ENCODE results near the gene B4GALNT1.

Gene B4GALNT1

DNA sequence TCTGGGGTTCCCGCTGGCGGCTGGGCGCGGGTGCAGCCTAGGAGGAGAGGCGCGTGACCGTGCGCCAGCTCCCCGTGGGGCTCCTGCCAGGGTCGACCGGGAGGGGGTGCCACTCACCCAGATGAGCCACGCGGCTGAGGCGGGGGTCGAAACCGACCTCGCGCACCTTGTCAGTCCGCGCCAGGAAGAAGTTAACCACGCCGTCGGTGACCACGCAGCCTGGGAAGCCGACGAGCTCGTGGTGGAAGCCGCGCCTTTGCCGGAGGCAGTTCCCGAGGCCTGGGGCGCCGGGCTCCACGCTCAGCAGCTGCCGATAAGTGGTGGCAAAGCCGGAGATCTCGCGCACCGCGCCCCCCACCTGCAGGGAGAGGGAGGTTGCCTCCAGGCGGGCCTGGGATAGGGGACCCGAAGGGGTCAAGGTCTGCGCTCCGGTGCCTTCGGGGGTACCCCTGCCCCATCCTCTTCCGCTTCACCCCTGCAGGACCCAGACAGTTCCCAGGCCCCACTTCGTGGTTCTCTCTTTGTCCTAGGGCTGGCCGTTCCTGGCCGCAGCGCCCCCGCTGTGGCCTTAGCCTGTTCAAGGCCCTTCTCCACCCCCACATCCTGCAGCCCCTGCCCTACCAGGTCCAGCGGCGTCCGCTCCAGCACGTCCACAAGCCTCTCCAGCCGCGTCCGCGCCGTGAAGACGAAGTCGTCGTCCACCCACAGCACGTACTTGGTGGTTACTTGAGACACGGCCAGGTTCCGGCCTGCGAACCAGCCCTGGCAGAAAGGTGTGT lies 5.3 kb downstream of the B4GALNT1 start:
- Mint-ChIP-seq H3K36me3 (no peaks in the 10 kb centered on the region), H3K4me1 (peaks cover 30% of the 10 kb centered on the region), H3K9me3 (no peaks in the 10 kb centered on the region), H3K4me3 (peak overlapping the region; percentile 29), H3K27ac (no peak overlapping the region)
- DNase-seq (ENCODE audit: low spot score in 2 of 2) (peak in 1 of 2 donors; percentile 52), ATAC-seq (peak; percentile 46)

DNA sequence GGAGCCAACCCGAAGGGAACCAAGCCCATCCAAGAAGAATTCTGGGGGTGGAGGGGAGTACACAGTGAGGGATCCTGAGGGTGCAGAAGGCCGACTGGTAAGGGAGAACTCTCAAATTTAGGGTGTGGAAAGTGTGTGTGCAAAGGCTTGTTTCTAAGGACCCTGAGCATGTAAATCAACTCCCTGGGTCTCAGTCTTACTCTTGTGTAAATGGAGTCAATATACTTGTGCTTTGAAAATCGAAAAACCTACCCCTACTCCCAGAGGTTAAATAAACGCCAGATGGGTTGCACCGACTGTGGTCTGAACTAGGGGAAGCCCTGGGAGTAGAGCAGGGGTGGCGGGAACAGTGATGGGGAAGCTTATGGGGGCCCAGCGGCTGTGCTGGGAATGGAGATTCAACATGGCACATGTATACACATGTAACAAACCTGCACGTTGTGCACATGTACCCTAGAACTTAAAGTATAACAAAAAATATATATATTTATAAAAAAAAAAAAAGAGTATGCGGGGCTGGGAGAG lies 6.0 kb downstream of the B4GALNT1 start:
- ATAC-seq: no peak

DNA sequence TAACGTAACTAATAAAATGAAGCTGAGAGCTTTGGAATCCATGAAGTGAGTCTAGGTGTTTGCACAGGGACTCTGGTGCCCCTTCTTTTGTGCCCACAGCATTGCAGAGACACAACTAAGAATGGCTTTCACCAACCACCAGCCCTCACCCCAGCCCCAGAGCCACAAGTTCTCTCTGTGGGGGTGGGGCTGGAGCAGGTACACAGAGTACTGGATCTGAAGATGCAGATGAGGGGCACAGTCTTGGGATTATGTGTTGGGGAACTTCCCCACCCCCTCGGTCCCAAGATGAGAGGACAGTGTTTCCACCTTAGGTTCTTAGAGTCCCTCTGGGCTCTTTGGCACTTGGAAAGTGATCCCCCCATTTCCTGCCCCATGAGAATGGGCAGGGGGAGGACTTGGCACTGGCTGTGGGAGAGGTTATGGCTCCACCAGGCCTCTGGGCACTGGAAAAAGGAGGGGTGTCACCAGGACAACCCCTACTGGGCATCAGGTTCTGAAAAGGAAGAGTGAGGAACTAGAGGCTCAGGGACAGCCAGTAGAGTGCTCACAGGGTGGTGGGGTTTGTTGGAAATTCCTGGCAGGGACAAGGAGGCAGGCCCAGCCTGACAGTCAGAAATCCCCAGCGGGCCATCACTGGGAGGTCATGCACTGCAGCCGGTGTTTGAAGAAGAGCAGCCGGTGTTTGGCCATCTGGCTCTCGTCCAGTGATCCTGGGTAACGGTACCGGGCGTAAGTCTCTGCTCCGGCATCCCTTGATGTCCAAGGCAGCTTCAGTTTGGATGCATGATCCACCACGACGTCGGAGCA lies 6.7 kb downstream of the B4GALNT1 start:
- ATAC-seq: no peak
- Mint-ChIP-seq H3K4me1 (peaks cover 31% of the 10 kb centered on the region), H3K27ac (no peak overlapping the region), H3K4me3 (no peak overlapping the region), H3K36me3 (no peaks in the 10 kb centered on the region), H3K9me3 (no peaks in the 10 kb centered on the region)
- DNase-seq (ENCODE audit: low spot score in 2 of 2): peak in 1 of 2 donors; percentile 45

More for the DNA sequence above, 6.0 kb downstream of the B4GALNT1 start:
- no peaks in the 10 kb centered on the region for H3K9me3 Mint-ChIP-seq
- H3K27ac Mint-ChIP-seq: no peak overlapping the region
- peaks cover 31% of the 10 kb centered on the region for H3K4me1 Mint-ChIP-seq
- DNase-seq (ENCODE audit: low spot score in 2 of 2): peak in 1 of 2 donors; percentile 39
- H3K4me3 Mint-ChIP-seq: peak overlapping the region; percentile 29
- H3K36me3 Mint-ChIP-seq: no peaks in the 10 kb centered on the region

- H3K4me3 Mint-ChIP-seq: no peak overlapping the region
- ATAC-seq: no peak
- peaks cover 39% of the 10 kb centered on the region for H3K4me1 Mint-ChIP-seq
- H3K27ac Mint-ChIP-seq: no peak overlapping the region
- DNase-seq (ENCODE audit: low spot score in 2 of 2): no peak
- H3K36me3 Mint-ChIP-seq: no peaks in the 10 kb centered on the region
- H3K9me3 Mint-ChIP-seq: no peaks in the 10 kb centered on the region
These were observed 7.6 kb downstream of the B4GALNT1 start for GRCh38 chr12:57625261-57626032.

DNA sequence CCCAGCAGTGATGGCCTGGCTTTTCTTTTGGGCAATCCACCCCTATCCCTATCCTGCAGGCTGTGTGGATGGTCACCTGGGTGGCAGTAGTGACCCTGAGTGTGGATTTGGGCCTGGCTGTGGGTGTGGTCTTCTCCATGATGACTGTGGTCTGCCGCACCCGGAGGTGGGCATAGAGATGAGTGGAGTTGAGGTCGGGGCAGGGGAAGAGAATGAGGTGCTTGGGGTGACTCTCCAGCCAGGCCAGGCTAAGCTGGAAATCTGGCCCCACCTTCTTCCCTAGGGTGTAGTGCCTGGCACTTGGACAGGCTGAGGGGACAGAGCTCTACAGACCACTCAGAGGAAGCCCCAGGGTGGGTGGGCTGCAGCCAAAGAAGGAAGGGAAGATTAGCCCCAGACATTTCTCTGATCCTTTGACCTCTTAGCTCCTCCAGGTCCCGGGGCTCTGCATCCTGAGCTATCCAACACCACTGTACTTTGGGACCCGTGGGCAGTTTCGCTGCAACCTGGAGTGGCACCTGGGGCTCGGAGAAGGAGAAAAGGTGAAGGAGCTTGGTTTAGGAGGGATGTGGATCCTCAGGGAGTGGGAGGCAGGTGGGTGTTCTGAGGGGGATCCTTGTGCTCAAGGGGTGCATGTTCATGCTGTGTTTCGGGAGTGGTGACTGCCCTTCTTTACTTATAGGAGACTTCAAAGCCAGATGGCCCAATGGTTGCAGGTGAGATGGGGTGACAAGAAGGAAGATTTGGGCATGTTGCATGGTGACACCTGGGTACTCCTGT lies 8.4 kb downstream of the B4GALNT1 start:
- Mint-ChIP-seq H3K27ac (no peak overlapping the region), H3K9me3 (no peaks in the 10 kb centered on the region), H3K4me3 (no peak overlapping the region), H3K4me1 (peaks cover 45% of the 10 kb centered on the region), H3K36me3 (no peaks in the 10 kb centered on the region)
- ATAC-seq (no peak), DNase-seq (ENCODE audit: low spot score in 2 of 2) (no peak)

- no peak for ATAC-seq
- Mint-ChIP-seq H3K4me1 (peaks cover 51% of the 10 kb centered on the region), H3K27ac (no peak overlapping the region), H3K9me3 (no peaks in the 10 kb centered on the region), H3K4me3 (no peak overlapping the region), H3K36me3 (no peaks in the 10 kb centered on the region)
- no peak for DNase-seq (ENCODE audit: low spot score in 2 of 2)
These were observed 9.1 kb downstream of the B4GALNT1 start for GRCh38 chr12:57623811-57624390.

GRCh38 chr12:57623385-57623784 lies 9.6 kb downstream of the B4GALNT1 start:
- ATAC-seq: no peak
- Mint-ChIP-seq H3K9me3 (no peaks in the 10 kb centered on the region), H3K4me3 (no peak overlapping the region), H3K36me3 (no peaks in the 10 kb centered on the region), H3K27ac (no peak overlapping the region), H3K4me1 (peaks cover 52% of the 10 kb centered on the region)
- DNase-seq (ENCODE audit: low spot score in 2 of 2): no peak

- ATAC-seq (no peak), DNase-seq (ENCODE audit: low spot score in 2 of 2) (no peak)
- H3K4me1 Mint-ChIP-seq: peaks cover 45% of the 10 kb centered on the region
- peak overlapping the region; percentile 80 for H3K4me3 Mint-ChIP-seq
- H3K27ac Mint-ChIP-seq: no peak overlapping the region
- no peaks in the 10 kb centered on the region for H3K36me3 Mint-ChIP-seq
- H3K9me3 Mint-ChIP-seq: no peaks in the 10 kb centered on the region
These were observed 10.4 kb downstream of the B4GALNT1 start for GRCh38 chr12:57622293-57623245.

DNA sequence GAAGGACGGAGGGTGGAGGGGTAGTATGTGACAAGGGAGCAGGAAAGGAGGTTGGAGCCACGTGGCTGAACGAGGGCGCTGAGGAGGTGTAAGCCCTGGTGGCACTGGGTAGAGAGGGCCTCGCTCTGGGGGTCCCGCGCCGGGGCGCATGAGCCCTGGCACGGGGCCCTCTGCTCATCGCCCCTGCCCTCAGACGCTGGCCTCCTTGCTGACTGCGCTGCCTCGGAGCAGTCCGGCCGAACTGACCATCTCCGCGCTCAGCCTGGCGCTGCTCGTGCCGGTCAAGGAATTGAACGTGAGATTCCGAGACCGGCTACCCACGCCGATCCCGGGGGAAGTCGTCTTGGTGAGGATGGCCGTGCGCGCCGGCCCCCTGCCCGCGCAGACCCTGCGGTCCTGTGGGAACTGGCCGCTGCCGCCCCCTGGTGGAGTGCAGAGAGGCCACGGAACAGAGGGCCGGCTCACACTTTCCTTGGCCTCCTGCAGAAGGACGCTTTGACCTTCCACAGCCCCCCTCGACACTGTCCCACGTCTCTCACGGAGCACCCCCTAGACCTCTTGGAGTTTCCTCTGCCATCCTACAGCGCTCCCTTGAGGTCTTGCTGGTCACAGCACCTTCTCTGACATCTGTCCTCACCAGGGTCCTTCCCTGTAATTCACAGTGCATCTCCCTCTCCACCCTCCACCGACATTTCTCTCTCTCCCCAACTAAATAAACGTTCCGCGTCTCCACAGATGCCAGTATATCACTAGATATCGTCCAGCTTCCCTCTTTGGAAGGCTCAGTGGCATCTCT lies 11.3 kb downstream of the B4GALNT1 start:
- Mint-ChIP-seq H3K36me3 (no peaks in the 10 kb centered on the region), H3K4me3 (peak overlapping the region; percentile 80), H3K4me1 (peaks cover 39% of the 10 kb centered on the region), H3K27ac (no peak overlapping the region), H3K9me3 (no peaks in the 10 kb centered on the region)
- DNase-seq (ENCODE audit: low spot score in 2 of 2) (peak; percentile 58 to 79), ATAC-seq (peak; percentile 78)

DNA sequence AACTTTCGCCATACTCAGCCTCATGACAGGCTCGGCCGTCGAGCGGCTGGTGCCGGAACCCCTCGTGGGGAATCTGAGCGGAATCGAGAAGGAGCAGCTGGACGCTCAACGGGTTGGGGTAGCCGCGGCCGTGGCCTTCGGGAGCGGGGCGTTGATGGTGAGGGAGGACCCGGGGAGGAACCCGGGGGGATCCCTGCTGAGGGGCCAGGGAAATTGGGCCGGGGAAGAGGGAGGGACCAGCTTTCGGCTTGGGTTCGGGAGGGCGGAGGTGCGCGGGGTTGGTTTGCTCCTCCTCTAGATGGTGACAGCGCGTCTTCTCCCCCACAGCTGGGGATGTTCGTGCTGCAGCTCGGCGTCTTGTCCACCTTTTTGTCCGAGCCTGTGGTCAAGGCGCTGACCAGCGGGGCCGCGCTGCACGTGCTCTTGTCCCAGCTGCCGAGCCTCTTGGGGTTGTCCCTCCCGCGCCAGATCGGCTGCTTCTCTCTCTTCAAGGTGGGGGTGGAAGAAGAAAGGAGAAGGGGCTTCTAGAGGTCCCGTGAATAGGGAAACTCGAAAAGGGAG lies 12.0 kb downstream of the B4GALNT1 start:
- peak overlapping the region; percentile 41 for H3K27ac Mint-ChIP-seq
- H3K4me3 Mint-ChIP-seq: peak overlapping the region; percentile 80
- H3K4me1 Mint-ChIP-seq: peaks cover 34% of the 10 kb centered on the region
- no peaks in the 10 kb centered on the region for H3K36me3 Mint-ChIP-seq
- H3K9me3 Mint-ChIP-seq: no peaks in the 10 kb centered on the region
- no peak for DNase-seq (ENCODE audit: low spot score in 2 of 2)
- no peak for ATAC-seq

DNA sequence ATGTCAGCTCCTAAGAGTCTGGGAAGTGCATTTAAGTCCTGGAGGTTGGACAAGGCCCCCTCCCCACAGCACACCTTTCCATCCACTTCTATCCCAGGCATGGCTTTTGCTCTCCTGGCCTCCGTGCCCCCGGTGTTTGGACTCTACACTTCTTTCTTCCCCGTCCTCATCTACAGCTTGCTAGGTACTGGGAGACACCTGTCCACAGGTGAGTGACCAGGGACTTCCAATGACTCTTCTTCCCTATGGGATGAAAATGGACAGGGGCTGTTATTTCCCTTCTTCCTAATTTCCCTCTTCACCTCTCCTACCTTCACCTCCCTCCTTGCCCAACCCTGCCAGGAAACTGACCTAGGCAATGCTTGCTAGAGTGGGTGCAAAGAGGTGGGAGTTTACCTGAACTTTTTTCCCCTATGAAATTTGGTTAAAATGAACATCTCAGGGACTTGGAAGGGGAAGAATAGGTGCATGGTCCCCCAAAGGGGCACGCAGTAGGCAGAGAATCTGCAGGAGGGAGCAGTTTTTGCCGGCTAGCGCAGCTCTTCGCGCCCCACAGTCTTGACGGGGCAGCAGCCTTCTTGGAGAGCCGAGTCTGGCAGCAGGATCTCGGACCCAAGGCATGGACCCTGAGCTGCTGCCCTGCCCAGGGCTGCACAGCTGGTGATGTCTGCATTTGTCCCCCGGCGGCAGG lies 12.6 kb downstream of the B4GALNT1 start:
- H3K27ac Mint-ChIP-seq: peak overlapping the region; percentile 41
- no peaks in the 10 kb centered on the region for H3K36me3 Mint-ChIP-seq
- H3K9me3 Mint-ChIP-seq: no peaks in the 10 kb centered on the region
- H3K4me1 Mint-ChIP-seq: peaks cover 34% of the 10 kb centered on the region
- DNase-seq (ENCODE audit: low spot score in 2 of 2) (no peak), ATAC-seq (no peak)
- peak overlapping the region; percentile 80 for H3K4me3 Mint-ChIP-seq

Data from stimulated activated effector memory CD8-positive, alpha-beta T cell treated with anti-CD3 and anti-CD28 coated beads, Interleukin-12 subunit alpha, Interleukin-12 subunit beta, amount 100 ng/mL, for 72 hours (primary cell).